ENCODE measurements around the gene EIF3I.

EIF3I gene

DNA sequence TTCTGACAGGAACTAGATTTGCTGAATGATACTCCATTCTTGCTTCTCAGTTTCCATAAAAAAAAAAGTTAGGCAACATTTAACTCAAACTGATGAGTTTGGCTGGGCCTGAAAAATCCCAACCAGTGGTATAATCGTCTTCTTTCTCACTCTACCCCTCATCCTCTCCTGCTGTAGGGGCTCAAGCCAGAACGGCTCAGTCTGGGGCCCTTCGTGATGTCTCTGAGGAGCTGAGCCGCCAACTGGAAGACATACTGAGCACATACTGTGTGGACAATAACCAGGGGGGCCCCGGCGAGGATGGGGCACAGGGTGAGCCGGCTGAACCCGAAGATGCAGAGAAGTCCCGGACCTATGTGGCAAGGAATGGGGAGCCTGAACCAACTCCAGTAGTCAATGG is 41.1 kb upstream of the EIF3I start:
- Histone ChIP-seq H3K9me2 (replicated peaks; ENCODE audit: low read depth, low read length) (no peaks in the 10 kb centered on the region), H3K4me3 (ENCODE audit: low read length, poor library complexity, severe bottlenecking) (peak overlapping the region; percentile 92), H3K79me2 (ENCODE audit: insufficient read depth, low read length) (peaks cover 56% of the 10 kb centered on the region), H3K9ac (ENCODE audit: low read depth, low read length, poor library complexity, severe bottlenecking) (peak overlapping the region; percentile 98), H2AFZ (ENCODE audit: low read length) (no peak overlapping the region), H3K9me3 (ENCODE audit: insufficient read depth, low read depth, low read length) (no peaks in the 10 kb centered on the region), H3K4me2 (ENCODE audit: low read depth, low read length, poor library complexity, severe bottlenecking) (peak overlapping the region; percentile 95), H4K20me1 (ENCODE audit: insufficient read depth, low read length, poor library complexity, severe bottlenecking) (peaks cover 41% of the 10 kb centered on the region), H3K4me1 (ENCODE audit: insufficient read depth, low read length, poor library complexity, severe bottlenecking) (peaks cover 51% of the 10 kb centered on the region), H3F3A (ENCODE audit: low read depth) (no peaks in the 10 kb centered on the region), H3K27me3 (ENCODE audit: insufficient read depth, low read length, poor library complexity, severe bottlenecking) (no peaks in the 10 kb centered on the region), H3K36me3 (ENCODE audit: insufficient read depth, low read length) (peaks cover 10% of the 10 kb centered on the region; the same call in 1 of the 2 replicates)
- TF ChIP-seq EZH2phosphoT487 (IDR thresholded peaks at IDR 0.05; ENCODE audit: borderline replicate concordance): no peak
- TF ChIP-seq, protein P1, sequence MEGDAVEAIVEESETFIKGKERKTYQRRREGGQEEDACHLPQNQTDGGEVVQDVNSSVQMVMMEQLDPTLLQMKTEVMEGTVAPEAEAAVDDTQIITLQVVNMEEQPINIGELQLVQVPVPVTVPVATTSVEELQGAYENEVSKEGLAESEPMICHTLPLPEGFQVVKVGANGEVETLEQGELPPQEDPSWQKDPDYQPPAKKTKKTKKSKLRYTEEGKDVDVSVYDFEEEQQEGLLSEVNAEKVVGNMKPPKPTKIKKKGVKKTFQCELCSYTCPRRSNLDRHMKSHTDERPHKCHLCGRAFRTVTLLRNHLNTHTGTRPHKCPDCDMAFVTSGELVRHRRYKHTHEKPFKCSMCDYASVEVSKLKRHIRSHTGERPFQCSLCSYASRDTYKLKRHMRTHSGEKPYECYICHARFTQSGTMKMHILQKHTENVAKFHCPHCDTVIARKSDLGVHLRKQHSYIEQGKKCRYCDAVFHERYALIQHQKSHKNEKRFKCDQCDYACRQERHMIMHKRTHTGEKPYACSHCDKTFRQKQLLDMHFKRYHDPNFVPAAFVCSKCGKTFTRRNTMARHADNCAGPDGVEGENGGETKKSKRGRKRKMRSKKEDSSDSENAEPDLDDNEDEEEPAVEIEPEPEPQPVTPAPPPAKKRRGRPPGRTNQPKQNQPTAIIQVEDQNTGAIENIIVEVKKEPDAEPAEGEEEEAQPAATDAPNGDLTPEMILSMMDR (conservative IDR thresholded peaks at IDR 0.05; ENCODE audit: low read length): no peak

DNA sequence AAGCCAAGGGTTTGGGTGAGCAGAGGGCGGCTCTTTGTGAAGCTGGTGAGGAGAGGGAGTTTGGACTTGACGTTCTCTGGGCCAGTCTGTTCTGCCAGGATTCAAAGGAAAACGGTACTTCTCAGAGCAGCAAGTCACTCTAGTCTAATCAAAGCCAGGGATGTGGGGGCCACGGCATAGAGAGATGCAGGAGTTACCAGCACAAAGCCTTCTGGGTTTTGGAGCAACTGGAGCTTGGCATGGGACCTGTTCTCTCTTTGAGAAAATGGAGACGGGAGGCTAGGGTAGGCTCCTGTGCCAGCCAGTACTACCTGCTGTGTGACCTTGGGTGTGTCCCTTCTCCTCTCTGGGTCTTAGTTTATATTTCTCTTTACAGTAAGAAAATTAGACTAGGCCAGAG is 40.6 kb upstream of the EIF3I start:
- Histone ChIP-seq H3K9me2 (replicated peaks; ENCODE audit: low read depth, low read length) (no peaks in the 10 kb centered on the region), H3K79me2 (ENCODE audit: insufficient read depth, low read length) (peaks cover 61% of the 10 kb centered on the region), H3K9me3 (ENCODE audit: insufficient read depth, low read depth, low read length) (no peaks in the 10 kb centered on the region), H4K20me1 (ENCODE audit: insufficient read depth, low read length, poor library complexity, severe bottlenecking) (peaks cover 46% of the 10 kb centered on the region), H2AFZ (ENCODE audit: low read length) (no peak overlapping the region), H3K9ac (ENCODE audit: low read depth, low read length, poor library complexity, severe bottlenecking) (peak overlapping the region; percentile 98), H3K4me1 (ENCODE audit: insufficient read depth, low read length, poor library complexity, severe bottlenecking) (peaks cover 56% of the 10 kb centered on the region), H3K36me3 (ENCODE audit: insufficient read depth, low read length) (peaks cover 14% of the 10 kb centered on the region; the same call in 1 of the 2 replicates), H3K4me2 (ENCODE audit: low read depth, low read length, poor library complexity, severe bottlenecking) (peak overlapping the region; percentile 95), H3K27me3 (ENCODE audit: insufficient read depth, low read length, poor library complexity, severe bottlenecking) (no peaks in the 10 kb centered on the region), H3K4me3 (ENCODE audit: low read length, poor library complexity, severe bottlenecking) (peak overlapping the region; percentile 92), H3F3A (ENCODE audit: low read depth) (no peaks in the 10 kb centered on the region)
- TF ChIP-seq EZH2phosphoT487 (IDR thresholded peaks at IDR 0.05; ENCODE audit: borderline replicate concordance): no peak
- TF ChIP-seq, protein P1 (conservative IDR thresholded peaks at IDR 0.05; ENCODE audit: low read length): no peak

DNA sequence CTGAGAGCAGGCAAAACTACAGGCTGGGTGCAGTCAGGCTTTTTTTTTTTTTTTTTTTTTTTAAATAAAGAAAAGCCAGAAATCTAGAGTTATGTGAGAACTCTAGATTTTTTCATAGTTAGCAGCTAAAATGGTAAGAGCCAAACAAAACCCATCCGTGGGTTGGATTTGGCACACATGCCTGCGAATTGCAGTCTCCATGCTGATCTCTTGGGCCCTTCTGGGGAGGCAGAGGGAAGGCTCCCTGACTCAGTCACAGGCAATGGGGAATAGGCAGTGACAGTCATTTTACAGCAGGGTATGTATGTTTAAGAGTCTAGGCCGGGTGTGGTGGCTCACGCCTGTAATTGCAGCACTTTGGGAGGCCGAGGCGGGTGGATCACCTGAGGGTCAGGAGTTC is 40.1 kb upstream of the EIF3I start:
- Histone ChIP-seq H3K27me3 (ENCODE audit: insufficient read depth, low read length, poor library complexity, severe bottlenecking) (no peaks in the 10 kb centered on the region), H3K79me2 (ENCODE audit: insufficient read depth, low read length) (peaks cover 66% of the 10 kb centered on the region), H2AFZ (ENCODE audit: low read length) (no peak overlapping the region), H3K4me2 (ENCODE audit: low read depth, low read length, poor library complexity, severe bottlenecking) (peak overlapping the region; percentile 95), H3K9me2 (replicated peaks; ENCODE audit: low read depth, low read length) (no peaks in the 10 kb centered on the region), H3K36me3 (ENCODE audit: insufficient read depth, low read length) (peaks cover 17% of the 10 kb centered on the region; the same call in 1 of the 2 replicates), H4K20me1 (ENCODE audit: insufficient read depth, low read length, poor library complexity, severe bottlenecking) (peaks cover 51% of the 10 kb centered on the region), H3K4me3 (ENCODE audit: low read length, poor library complexity, severe bottlenecking) (peak overlapping the region; percentile 92), H3K9me3 (ENCODE audit: insufficient read depth, low read depth, low read length) (no peaks in the 10 kb centered on the region), H3K9ac (ENCODE audit: low read depth, low read length, poor library complexity, severe bottlenecking) (peak overlapping the region; percentile 98), H3F3A (ENCODE audit: low read depth) (no peaks in the 10 kb centered on the region), H3K4me1 (ENCODE audit: insufficient read depth, low read length, poor library complexity, severe bottlenecking) (peaks cover 59% of the 10 kb centered on the region)
- TF ChIP-seq EZH2phosphoT487 (IDR thresholded peaks at IDR 0.05; ENCODE audit: borderline replicate concordance): no peak
- TF ChIP-seq, protein P1 (conservative IDR thresholded peaks at IDR 0.05; ENCODE audit: low read length): no peak
